Raji (cell line): ENCODE data around the gene MPST.

ENCODE experiments used
- POLR2A ChIP-seq: IDR thresholded peaks from 2 replicates; pipeline ENCODE4 v1.6.1; 2011; ENCODE audit warnings: low read depth, low read length, control low read depth; ENCODE audit not compliant: insufficient read depth

MPST gene

GRCh38 chr22:37045958-37046357, 26.4 kb downstream of the MPST start:
- TF ChIP-seq POLR2A, result no peak

DNA sequence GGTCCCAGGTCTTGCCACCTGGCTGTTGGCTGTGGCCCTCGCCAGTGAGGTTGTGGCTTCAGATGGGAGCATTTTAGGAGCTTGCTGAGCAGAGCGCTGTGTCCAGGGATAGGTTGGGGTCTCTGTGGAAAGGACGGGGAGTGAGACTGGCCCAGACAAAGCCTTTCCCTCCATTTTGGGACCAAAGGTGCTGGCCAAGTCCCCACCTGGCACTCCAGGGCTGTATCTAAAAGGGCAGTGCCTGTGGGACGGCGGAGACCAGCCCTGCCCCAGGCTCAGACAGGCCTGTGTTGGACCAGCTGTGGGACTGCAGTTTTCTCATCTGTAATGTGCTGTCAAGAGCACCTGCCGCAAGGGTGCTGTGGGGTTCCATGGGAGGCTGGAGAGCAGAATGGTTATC, 27.0 kb downstream of the MPST start:
- TF ChIP-seq POLR2A, result no peak

DNA sequence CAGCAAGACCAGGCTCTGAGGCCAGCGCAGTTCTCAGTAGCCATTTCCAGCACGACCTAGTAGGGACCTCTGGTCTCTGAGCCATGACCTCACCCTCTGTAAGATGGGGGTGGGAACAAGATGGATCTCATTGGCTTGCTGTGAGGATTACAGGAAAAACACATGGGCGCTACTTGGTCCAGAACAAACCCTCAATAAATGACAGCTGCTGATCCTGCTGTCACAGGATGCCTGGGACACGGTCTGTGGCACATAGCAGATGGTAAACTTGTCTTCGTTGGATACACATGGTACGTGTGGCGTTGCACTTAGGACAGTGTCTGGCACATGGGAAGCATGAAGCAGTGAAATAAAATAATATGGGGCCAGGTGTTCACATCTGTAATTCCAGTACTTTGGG, 27.5 kb downstream of the MPST start:
- no peak for TF ChIP-seq POLR2A

GRCh38 chr22:37048133-37048532, 28.6 kb downstream of the MPST start:
- TF ChIP-seq POLR2A, result no peak

- TF ChIP-seq POLR2A, result no peak
Observed at GRCh38 chr22:37049224-37049623, 29.7 kb downstream of the MPST start.

GRCh38 chr22:37050913-37051312, 31.4 kb downstream of the MPST start:
- no peak for TF ChIP-seq POLR2A

DNA sequence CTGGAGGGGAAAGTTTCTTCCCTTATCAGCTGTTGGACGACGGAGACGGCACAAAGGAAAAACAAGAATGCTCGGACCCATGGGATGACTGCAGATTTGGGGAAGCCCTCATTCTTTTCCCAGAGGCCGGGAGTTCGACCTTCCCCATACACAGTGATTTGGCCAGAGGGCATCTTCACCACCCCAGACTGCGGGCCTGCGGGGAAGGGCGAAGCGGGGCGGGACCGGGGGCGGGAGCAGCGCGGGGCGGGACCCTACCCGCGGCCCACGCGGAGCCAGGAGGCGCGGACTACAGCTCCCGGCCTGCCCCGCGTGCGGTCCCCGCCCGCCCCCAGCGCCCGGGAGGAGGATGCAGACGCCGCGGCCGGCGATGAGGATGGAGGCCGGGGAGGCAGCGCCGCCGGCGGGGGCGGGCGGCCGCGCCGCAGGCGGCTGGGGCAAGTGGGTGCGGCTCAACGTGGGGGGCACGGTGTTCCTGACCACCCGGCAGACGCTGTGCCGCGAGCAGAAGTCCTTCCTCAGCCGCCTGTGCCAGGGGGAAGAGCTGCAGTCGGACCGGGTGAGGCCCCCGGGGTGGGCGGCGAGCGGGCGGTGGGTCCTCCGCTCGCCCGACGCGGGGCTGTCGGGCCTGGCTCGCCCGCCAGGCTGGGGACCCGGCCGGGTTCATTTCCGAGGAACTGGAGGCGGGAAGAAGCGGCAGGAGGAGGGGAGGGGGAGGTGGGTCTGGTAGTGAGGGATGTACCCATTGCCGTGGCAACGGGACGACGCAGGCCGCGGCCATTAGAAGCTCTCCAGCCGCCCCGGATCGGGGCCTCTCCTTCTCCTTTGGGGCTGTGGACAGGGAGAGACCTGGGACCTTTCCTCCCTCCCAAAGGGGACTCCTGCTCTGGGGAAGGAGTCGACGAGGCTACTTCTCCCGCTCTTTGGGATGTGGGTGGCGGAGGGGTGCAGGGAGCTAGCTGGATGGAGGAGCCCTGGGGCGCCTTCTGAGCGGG, 32.1 kb downstream of the MPST start, which contains the start of gene KCTD17:
TSS of gene KCTD17 (plus strand) at position 352 of the 995 bp plus-strand sequence. CDS start at position 371, 19 bp downstream.
- peak; percentile 78 for TF ChIP-seq POLR2A

DNA sequence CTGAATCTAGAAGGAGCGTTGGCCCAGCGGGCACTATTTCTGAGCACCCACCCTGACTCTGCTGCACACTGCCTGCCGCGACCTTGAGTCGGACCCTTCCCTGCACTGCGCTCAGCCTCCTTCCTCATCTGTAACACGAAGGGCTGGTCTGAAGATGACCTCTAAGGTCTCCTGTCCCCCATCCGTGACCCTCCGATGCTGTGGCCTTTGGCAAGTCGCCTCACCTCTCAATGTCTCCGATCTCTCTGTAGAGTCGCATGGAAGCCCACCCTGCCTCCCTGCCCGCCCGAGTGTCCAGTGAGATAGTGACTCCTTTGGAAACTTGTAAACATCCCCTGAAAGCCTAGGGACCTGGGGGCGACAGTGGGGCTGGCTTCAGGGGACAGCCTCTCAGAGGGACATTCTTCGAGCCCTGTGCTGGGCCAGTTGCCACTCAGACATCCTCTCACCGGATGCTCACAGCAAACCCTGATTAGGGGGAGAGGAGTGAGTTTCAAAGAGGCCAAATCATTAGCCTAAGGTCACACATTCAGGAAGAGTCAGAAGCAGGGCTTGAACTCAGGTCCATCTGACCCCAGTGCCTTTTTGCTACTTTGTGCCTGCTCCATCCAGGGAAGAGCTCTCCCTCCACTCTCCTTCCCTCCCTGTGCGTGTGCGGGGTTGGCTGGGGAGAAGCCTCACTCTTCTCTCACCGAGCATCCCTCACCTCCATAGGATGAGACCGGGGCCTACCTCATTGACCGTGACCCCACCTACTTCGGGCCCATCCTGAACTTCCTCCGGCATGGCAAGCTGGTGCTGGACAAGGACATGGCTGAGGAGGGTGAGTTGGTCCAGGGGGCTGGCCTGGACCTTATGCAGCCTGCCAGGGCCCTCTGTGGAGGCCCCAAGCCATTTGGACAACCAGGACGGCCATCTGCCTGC, 33.1 kb downstream of the MPST start:
- TF ChIP-seq POLR2A, result no peak

DNA sequence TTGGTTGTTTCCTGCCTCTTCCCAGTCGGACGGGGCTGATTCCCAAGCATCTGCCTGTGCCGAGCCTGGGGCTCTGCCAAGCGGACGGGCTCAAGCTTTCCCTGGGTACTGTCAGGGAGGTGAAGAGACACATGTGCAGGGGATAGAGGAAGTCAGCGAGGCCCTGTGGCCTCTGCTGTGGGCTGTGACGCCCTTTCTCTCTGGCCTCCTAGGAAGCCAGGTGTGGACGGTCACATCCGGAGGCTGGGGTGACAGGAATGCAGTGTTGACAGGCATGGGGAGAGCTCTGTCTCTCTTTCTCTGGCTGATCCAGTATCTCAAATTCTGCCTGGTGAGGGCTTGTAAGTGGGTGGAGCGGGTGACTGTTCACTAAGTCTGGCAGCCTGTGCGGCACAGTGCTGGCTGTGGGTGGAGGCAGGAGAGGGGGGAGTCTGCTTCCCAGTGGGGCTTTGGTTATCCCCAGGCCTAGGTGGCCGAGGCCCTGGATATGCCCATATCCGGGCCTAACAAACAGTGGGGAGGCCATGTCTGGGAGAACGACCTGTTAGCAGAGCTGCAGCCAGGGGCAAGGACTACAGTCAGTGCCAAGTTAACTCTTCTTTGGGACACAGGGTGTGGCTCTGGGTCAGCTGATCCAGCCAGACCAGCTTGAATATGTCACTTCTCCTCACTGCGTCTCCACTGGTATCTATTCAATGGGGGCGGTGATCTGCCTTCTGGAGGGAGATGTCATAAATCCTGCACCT, 33.9 kb downstream of the MPST start:
- no peak for TF ChIP-seq POLR2A

DNA sequence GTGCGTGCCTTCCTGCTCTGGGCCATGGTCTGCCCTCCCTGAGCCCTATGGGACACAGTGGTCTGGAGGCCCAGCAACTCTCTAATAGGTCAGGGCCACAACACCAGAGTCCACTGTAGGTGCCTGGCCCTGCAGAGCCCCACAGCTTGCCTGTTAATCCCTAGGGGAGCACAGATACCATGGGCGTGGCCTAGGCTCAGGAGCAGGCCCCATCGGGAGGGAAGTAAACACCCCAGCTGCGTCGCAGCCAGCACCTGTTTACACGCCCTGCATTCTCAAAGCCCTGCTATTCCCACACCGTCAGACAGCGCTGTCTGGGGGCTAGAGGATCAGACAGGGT, 34.5 kb downstream of the MPST start:
- TF ChIP-seq POLR2A, result no peak

- no peak for TF ChIP-seq POLR2A
Observed at GRCh38 chr22:37054600-37055365, 35.2 kb downstream of the MPST start.

GRCh38 chr22:37056246-37056645, 36.7 kb downstream of the MPST start:
- no peak for TF ChIP-seq POLR2A

- TF ChIP-seq POLR2A, result no peak
Observed at GRCh38 chr22:37057226-37057625, 37.7 kb downstream of the MPST start.
